ENCODE data around the gene NAGLU. TPM values are rescaled to one million over a fixed set of nuclear protein-coding genes. Genes with fewer than 3 reads are reported as not detected.

The NAGLU gene
- total RNA-seq, 1 donor from 2014 or later = 6.2 TPM

DNA sequence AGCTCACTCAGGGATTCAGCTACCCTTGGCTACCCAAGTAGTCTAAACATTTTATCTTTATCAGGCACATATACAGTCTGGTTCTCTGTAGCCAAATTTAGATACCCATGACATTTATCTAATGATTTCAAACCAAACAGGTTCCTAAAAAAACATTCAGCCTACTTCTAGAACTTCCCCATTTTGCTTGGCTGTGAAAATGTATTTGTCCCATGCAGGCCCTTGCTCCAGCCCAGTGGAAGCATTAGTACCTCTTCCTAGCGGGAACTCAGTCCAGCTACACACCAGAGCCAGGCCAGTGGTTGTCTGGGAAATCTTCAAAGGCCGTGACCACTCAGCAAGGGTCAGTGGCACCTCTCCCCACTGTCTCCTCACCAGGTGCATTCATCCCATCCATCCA is 26.2 kb upstream of the NAGLU start:
- Histone ChIP-seq H3K79me2 (ENCODE audit: low read depth) (no peaks in the 10 kb centered on the region), H3K4me2 (no peak overlapping the region), H3K9me3 (ENCODE audit: low read depth) (no peaks in the 10 kb centered on the region), H3K27me3 (no peaks in the 10 kb centered on the region), H3F3A (ENCODE audit: low read depth) (no peaks in the 10 kb centered on the region), H3K27ac (no peak overlapping the region), H3K4me3 (no peak overlapping the region), H3K9ac (no peak overlapping the region), H3K4me1 (peaks cover 12% of the 10 kb centered on the region), H3K36me3 (no peaks in the 10 kb centered on the region), H2AFZ (replicated peaks) (no peak overlapping the region), H4K20me1 (ENCODE audit: low read depth) (no peaks in the 10 kb centered on the region)
- no peaks in the 10 kb centered on the region for H3K9me3 Mint-ChIP-seq
- H3K36me3 Mint-ChIP-seq = peaks cover 31% of the 10 kb centered on the region
- no peak for DNase-seq (ENCODE audit: low spot score)
- no peak overlapping the region for H3K4me3 Mint-ChIP-seq
- no peak overlapping the region for H3K27ac Mint-ChIP-seq
- H3K27me3 Mint-ChIP-seq (ENCODE audit: insufficient read depth, low read depth) = peaks cover 5% of the 10 kb centered on the region
- H3K4me1 Mint-ChIP-seq = peaks cover 32% of the 10 kb centered on the region
- TF ChIP-seq, protein P1, sequence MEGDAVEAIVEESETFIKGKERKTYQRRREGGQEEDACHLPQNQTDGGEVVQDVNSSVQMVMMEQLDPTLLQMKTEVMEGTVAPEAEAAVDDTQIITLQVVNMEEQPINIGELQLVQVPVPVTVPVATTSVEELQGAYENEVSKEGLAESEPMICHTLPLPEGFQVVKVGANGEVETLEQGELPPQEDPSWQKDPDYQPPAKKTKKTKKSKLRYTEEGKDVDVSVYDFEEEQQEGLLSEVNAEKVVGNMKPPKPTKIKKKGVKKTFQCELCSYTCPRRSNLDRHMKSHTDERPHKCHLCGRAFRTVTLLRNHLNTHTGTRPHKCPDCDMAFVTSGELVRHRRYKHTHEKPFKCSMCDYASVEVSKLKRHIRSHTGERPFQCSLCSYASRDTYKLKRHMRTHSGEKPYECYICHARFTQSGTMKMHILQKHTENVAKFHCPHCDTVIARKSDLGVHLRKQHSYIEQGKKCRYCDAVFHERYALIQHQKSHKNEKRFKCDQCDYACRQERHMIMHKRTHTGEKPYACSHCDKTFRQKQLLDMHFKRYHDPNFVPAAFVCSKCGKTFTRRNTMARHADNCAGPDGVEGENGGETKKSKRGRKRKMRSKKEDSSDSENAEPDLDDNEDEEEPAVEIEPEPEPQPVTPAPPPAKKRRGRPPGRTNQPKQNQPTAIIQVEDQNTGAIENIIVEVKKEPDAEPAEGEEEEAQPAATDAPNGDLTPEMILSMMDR (IDR thresholded peaks at IDR 0.05) = no peak
- TF ChIP-seq EZH2phosphoT487 (IDR thresholded peaks at IDR 0.05) = no peak
- no peak for TF ChIP-seq EZH2 (IDR thresholded peaks at IDR 0.05)

DNA sequence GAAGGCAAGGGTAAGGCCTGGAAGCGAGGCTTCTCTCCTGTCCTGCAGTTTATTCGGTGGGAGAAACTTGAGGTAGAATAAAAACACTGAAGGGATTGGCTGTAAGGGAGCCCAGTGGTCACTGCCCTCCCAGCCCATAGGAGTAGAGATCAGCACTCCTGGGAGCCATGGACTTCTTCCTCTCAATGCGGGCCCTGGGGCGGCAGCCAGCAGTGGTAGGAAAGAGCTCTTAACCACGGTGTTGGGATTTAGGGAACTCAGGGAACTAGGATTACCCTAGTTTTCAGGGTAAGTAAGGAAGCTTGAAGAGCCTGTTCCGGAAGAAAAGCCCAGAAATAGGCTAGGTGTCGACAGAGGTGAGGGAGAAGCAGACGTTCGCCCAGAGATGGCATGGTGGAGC is 23.8 kb upstream of the NAGLU start:
- Mint-ChIP-seq H3K4me3 (no peak overlapping the region), H3K27ac (peak overlapping the region; percentile 63), H3K9me3 (no peaks in the 10 kb centered on the region), H3K36me3 (peaks cover 32% of the 10 kb centered on the region), H3K27me3 (ENCODE audit: insufficient read depth, low read depth) (peaks cover 1% of the 10 kb centered on the region), H3K4me1 (peaks cover 24% of the 10 kb centered on the region)
- Histone ChIP-seq H3K27me3 (no peaks in the 10 kb centered on the region), H3K4me1 (peaks cover 3% of the 10 kb centered on the region), H4K20me1 (ENCODE audit: low read depth) (no peaks in the 10 kb centered on the region), H3K27ac (no peak overlapping the region), H3K79me2 (ENCODE audit: low read depth) (no peaks in the 10 kb centered on the region), H3K36me3 (no peaks in the 10 kb centered on the region), H2AFZ (replicated peaks) (no peak overlapping the region), H3F3A (ENCODE audit: low read depth) (no peaks in the 10 kb centered on the region), H3K9me3 (ENCODE audit: low read depth) (no peaks in the 10 kb centered on the region), H3K4me3 (no peak overlapping the region), H3K9ac (no peak overlapping the region), H3K4me2 (no peak overlapping the region)
- TF ChIP-seq EZH2phosphoT487 (IDR thresholded peaks at IDR 0.05) (no peak), EZH2 (IDR thresholded peaks at IDR 0.05) (no peak)
- TF ChIP-seq, protein P1 (IDR thresholded peaks at IDR 0.05) = no peak
- DNase-seq (ENCODE audit: low spot score) = no peak

DNA sequence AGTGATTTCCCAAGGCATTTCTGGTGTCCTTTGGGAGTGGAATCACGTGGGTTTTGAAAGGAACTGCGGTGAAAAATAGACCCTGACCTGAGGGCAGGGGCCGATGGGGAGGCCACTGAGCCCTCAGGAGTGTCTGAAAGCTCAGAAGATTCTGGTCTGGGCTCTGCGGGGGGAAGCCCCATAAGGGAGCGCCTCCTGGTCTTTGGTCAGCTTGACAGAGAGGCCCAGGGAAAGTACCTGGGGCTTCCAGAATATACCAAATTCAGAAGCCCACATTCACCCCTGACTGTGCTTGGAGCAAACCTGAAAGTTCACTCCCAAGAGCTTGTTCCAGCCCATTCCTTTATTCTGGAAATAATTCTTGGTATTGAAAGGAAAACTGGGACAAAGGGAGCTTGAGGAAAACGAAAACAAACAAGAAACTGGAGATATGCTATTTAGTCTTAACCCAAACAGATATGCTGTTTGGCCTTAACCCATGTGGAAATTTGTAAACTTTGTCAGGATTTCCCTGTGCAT is 23.2 kb upstream of the NAGLU start:
- H3K4me2 ChIP-seq = no peak overlapping the region
- no peak overlapping the region for H3K27ac ChIP-seq
- TF ChIP-seq, protein P1 (IDR thresholded peaks at IDR 0.05) = no peak
- TF ChIP-seq EZH2 (IDR thresholded peaks at IDR 0.05) = no peak
- TF ChIP-seq EZH2phosphoT487 (IDR thresholded peaks at IDR 0.05) = no peak
- peaks cover 3% of the 10 kb centered on the region for H3K4me1 ChIP-seq
- no peak for DNase-seq (ENCODE audit: low spot score)
- Mint-ChIP-seq H3K36me3 (peaks cover 31% of the 10 kb centered on the region), H3K4me1 (peaks cover 25% of the 10 kb centered on the region), H3K27ac (no peak overlapping the region), H3K9me3 (no peaks in the 10 kb centered on the region), H3K4me3 (no peak overlapping the region), H3K27me3 (ENCODE audit: insufficient read depth, low read depth) (peaks cover 2% of the 10 kb centered on the region)
- H2AFZ ChIP-seq (replicated peaks) = no peak overlapping the region
- H3F3A ChIP-seq (ENCODE audit: low read depth) = no peaks in the 10 kb centered on the region
- no peak overlapping the region for H3K4me3 ChIP-seq
- no peaks in the 10 kb centered on the region for H3K79me2 ChIP-seq (ENCODE audit: low read depth)
- H4K20me1 ChIP-seq (ENCODE audit: low read depth) = no peaks in the 10 kb centered on the region
- H3K36me3 ChIP-seq = no peaks in the 10 kb centered on the region
- H3K9me3 ChIP-seq (ENCODE audit: low read depth) = no peaks in the 10 kb centered on the region
- no peaks in the 10 kb centered on the region for H3K27me3 ChIP-seq
- H3K9ac ChIP-seq = no peak overlapping the region
